GM12872 (cell line): ENCODE data around the gene ZNF263.

Experiments used
- TF ChIP-seq, protein P1 (sequence below): IDR thresholded peaks from 3 replicates; pipeline ENCODE4 v1.5.1; 2011; ENCODE audit warnings: low read depth, mild to moderate bottlenecking, low read length, moderate library complexity; ENCODE audit not compliant: insufficient read depth

Gene ZNF263

GRCh38 chr16:3256146-3256865 is 27.0 kb upstream of the ZNF263 start, which contains the start of gene MEFV:
TSS of gene MEFV (minus strand) at chr16:3256633. CDS start at chr16:3256587, 46 bp downstream.
- TF ChIP-seq, protein P1, sequence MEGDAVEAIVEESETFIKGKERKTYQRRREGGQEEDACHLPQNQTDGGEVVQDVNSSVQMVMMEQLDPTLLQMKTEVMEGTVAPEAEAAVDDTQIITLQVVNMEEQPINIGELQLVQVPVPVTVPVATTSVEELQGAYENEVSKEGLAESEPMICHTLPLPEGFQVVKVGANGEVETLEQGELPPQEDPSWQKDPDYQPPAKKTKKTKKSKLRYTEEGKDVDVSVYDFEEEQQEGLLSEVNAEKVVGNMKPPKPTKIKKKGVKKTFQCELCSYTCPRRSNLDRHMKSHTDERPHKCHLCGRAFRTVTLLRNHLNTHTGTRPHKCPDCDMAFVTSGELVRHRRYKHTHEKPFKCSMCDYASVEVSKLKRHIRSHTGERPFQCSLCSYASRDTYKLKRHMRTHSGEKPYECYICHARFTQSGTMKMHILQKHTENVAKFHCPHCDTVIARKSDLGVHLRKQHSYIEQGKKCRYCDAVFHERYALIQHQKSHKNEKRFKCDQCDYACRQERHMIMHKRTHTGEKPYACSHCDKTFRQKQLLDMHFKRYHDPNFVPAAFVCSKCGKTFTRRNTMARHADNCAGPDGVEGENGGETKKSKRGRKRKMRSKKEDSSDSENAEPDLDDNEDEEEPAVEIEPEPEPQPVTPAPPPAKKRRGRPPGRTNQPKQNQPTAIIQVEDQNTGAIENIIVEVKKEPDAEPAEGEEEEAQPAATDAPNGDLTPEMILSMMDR: no peak

GRCh38 chr16:3256866-3257465 is 26.3 kb upstream of the ZNF263 start:
- TF ChIP-seq, protein P1: no peak

DNA sequence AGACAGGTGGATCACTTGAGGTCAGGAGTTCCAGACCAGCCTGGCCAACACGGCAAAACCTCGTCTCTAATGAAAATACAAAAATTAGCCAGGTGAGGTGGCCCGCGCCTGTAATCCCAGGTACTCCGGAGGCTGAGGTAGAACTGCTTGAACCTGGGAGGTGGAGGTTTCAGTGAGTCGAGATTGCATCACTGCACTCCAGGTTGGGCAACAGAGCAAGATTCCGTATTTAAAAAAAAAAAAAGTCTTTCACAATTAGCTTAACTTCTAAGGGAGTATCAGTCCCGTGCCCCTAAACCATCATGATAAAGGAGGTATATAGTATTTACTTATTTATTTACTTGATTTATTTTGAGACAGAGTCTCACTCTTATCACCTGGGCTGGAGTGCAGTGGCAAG is 23.5 kb upstream of the ZNF263 start:
- TF ChIP-seq, protein P1: no peak

DNA sequence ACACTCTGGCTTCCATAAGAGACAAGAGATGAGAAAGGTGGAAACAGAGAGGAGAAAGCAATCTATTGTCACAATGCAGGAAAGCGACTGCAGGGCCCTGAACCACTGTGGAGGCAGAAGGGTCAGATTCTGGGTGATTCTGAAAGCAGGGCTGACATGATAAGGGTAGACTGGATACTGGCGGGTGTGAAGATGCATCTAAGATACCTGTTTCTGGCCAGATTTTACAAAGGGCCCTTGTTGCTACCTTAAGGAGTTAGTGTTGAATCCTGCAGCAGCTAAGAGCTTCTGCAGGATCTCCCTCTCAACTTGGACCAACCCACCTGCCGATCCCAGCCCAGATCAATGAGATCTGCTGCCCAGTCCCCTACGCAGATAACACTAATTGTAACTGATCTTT is 20.8 kb upstream of the ZNF263 start:
- TF ChIP-seq, protein P1: no peak

DNA sequence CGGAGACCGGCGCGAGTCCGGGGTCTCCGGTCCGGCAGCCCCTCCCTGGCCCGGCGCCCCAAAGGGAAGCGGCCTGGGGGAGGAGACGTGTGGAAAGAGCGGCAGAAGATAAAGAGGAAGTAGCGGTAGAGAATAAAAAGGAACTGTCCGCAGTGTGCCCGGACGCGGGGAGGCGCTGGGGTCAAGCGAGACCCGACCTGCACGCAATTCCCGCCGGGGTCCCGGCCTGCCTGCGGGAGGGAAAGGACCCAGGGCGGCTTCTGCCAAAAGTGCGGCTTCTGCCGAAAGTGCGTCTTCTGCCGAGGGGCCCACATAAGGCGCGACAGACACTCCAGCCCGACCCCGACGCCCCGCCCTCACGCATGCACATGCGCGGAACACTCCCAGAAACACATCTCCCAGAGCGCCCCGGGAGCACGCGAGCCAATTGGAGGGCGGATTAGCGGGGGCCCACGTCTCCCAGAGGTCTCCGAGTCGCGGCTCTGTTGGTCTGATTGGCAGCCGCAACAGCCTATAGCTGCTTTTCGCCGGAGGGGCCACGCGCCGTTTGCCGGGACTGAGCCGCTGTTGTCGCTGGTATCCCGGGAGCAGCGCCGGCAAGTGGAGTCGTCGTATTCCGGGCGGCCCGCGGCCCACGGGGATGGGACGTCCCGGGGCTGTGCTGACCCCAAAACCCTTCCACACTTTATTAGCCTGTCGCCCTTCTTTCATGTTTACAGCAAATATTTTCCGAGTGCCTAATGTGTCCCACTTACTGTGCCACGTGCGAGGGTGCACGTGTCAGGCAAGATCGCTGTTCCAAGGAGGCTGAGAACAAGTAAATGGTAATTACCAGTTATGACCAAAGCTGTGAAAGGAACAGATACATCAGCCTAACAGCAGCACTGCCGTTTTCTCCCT is 18.9 kb upstream of the ZNF263 start:
- TF ChIP-seq, protein P1: peak; percentile 52

- TF ChIP-seq, protein P1: peak; percentile 50
These were observed 16.3 kb upstream of the ZNF263 start for GRCh38 chr16:3266873-3267537.

- TF ChIP-seq, protein P1: no peak
These were observed 15.0 kb upstream of the ZNF263 start for GRCh38 chr16:3268294-3268693.
